ENCODE results near the gene C22orf42. TPM values are rescaled to one million over a fixed set of nuclear protein-coding genes. Genes with fewer than 3 reads are reported as not detected.

Gene C22orf42
- total RNA-seq, 1 donor from 2014 or later, result not detected

DNA sequence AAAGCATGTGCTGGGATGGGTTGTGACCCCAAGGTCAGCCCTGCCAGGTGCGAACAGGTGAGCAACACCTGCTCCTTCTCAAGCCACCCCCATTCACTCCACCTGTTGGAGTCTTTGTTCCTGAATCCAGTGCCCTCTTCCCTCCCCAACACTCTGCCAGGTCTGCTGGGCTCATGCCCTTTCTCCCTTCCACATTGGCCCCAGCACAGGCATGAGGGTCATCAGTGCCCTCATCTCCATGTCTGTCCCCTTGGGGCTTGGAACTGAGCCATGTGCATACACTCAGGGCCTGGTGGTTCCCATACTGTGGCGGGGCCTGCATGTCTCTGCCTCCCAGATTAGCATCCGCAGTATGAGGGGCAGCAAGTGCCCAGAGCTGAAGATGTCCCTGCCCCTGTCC is 26.7 kb upstream of the C22orf42 start:
- Histone ChIP-seq H3K36me3 (no peaks in the 10 kb centered on the region), H3K9me3 (no peaks in the 10 kb centered on the region), H3K4me3 (no peak overlapping the region), H3K4me1 (no peaks in the 10 kb centered on the region), H3K27ac (no peak overlapping the region), H3K27me3 (ENCODE audit: low read depth) (peaks cover 3% of the 10 kb centered on the region)
- no peak for ATAC-seq
- no peak for DNase-seq
- no peak for TF ChIP-seq CTCF (IDR thresholded peaks at IDR 0.05)
- intact Hi-C loops (cut with DNase I), result no loop called here

- DNase-seq (no peak), ATAC-seq (no peak)
- peaks cover 4% of the 10 kb centered on the region for H3K27me3 ChIP-seq (ENCODE audit: low read depth)
- no peaks in the 10 kb centered on the region for H3K4me1 ChIP-seq
- no peak for TF ChIP-seq CTCF (IDR thresholded peaks at IDR 0.05)
- no peaks in the 10 kb centered on the region for H3K36me3 ChIP-seq
- H3K9me3 ChIP-seq, result no peaks in the 10 kb centered on the region
- no peak overlapping the region for H3K27ac ChIP-seq
- intact Hi-C loops (cut with DNase I), result no loop called here
- H3K4me3 ChIP-seq, result no peak overlapping the region
These were observed 24.5 kb upstream of the C22orf42 start for GRCh38 chr22:32183625-32184024.

DNA sequence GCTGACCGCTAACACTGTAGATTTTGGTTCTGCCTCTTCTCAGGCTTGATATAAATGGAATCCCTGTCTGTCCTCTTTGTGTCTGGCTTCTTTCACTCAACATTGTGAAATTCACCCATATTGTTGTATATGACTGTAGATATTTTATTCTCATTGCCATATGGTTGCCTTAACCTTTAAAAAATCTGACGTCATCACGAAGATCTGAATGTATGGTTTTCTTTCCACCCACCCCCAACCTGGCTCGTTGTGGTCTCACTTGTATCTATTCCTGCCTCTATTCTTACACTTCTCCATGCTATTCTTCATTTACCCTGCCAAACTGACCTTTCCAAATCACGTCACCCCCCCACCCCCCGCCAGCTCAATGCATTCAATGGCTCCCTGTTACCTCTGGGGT is 21.9 kb upstream of the C22orf42 start:
- DNase-seq, result no peak
- no peak for ATAC-seq
- intact Hi-C loops (cut with DNase I), result no loop called here
- H3K4me1 ChIP-seq, result peaks cover 3% of the 10 kb centered on the region
- peaks cover 27% of the 10 kb centered on the region for H3K27me3 ChIP-seq (ENCODE audit: low read depth)
- H3K36me3 ChIP-seq, result no peaks in the 10 kb centered on the region
- no peaks in the 10 kb centered on the region for H3K9me3 ChIP-seq
- H3K4me3 ChIP-seq, result no peak overlapping the region
- H3K27ac ChIP-seq, result no peak overlapping the region
- no peak for TF ChIP-seq CTCF (IDR thresholded peaks at IDR 0.05)

DNA sequence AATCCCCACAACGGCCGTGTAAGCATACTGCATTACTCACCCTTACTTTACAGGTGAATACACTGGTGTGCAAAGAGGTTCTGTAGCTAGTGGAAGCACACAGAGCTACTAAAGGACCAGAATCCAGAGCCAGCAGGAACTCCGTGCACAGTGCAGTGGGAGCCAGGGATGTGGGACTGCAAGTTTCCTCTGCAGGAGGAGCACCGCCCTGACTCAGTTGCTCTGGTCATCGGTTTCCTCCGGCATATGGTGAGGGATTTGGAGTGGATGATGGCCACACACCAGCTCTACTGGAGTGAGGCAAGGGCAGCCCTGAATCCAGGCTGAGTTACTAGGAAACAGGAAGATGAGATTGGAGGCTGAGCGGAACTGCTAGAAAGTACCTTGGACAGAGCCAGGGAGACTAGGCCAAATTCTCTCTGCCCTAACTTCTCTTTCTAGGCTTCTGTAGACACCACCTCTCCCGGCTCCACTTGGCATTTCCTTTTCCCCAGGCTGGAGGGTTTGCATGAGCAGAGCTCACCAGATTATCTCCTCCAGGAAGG is 18.2 kb upstream of the C22orf42 start:
- ATAC-seq (no peak), DNase-seq (no peak)
- Histone ChIP-seq H3K36me3 (no peaks in the 10 kb centered on the region), H3K9me3 (no peaks in the 10 kb centered on the region), H3K4me3 (no peak overlapping the region), H3K4me1 (peaks cover 6% of the 10 kb centered on the region), H3K27ac (no peak overlapping the region), H3K27me3 (ENCODE audit: low read depth) (peaks cover 43% of the 10 kb centered on the region)
- intact Hi-C loops (cut with DNase I), result no loop called here
- no peak for TF ChIP-seq CTCF (IDR thresholded peaks at IDR 0.05)

DNA sequence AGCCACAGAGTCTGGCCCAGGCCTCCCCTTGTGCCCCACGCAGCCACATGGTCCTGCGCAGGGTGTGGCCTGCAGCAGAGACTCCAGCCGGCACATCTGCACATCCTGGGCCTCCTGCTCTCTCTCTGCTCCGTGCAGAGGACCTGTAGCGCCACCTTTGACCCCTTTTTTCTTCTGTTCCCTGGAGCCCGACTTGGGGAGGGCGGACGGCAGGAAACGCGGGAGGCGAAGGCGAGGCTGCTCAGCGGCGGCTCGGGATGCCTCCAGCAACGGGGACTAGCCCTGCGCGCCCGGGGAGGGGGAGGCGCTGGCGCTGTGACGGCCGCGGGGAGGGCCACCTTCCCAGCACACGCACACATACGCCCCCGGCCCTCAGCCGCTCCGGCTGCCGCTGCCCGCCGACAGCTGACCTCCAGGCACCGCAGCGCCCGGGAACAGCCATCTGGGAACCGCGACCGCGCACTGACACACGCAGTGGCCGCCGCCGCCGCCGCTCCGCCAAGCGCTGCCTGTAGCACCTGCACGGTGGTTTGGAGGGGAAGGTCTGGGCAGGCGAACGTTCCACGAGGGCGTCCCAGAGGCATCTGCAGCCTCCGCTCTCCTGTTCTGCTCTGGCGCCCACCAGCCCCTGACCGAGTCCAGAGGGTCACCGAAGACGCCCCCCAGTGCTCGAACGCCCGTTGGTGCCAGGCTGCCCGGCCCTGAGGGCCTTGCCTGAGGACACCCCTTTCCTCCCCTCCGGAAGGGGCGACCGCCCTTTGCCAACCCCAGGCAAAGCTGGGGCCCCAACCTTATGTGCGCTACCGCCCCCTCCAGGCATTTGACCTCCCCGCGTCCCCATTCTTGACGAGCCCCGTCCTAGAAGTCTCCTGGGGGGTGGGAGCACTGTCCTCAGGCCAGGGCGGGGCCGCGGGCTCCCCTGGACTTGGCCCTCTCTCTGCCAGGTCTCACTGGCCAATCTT is 16.9 kb upstream of the C22orf42 start:
- no peak overlapping the region for H3K4me3 ChIP-seq
- H3K27ac ChIP-seq, result no peak overlapping the region
- no peak for TF ChIP-seq CTCF (IDR thresholded peaks at IDR 0.05)
- intact Hi-C loops (cut with DNase I), result no loop called here
- DNase-seq (no peak), ATAC-seq (peak in 1 of 2 donors; percentile 9)
- H3K9me3 ChIP-seq, result no peaks in the 10 kb centered on the region
- H3K4me1 ChIP-seq, result peaks cover 6% of the 10 kb centered on the region
- H3K27me3 ChIP-seq (ENCODE audit: low read depth), result peaks cover 43% of the 10 kb centered on the region
- H3K36me3 ChIP-seq, result no peaks in the 10 kb centered on the region
